GM19455 (cell line): ENCODE measurements around the gene ESCO1.

Source experiments
- ATAC-seq: cut with Tn5 transposase; IDR thresholded peaks from one replicate; pipeline ENCODE4 v1.9.1; 2021; ENCODE audit not compliant: unreplicated experiment

ESCO1 gene

GRCh38 chr18:21489919-21490495 lies 110.5 kb downstream of the ESCO1 start:
- no peak for ATAC-seq

- peak; percentile 57 for ATAC-seq
Observed at GRCh38 chr18:21489119-21489750, 111.3 kb downstream of the ESCO1 start.

GRCh38 chr18:21486905-21487437 lies 113.5 kb downstream of the ESCO1 start:
- ATAC-seq = no peak

- ATAC-seq = no peak
Observed at GRCh38 chr18:21484851-21485636, 115.5 kb downstream of the ESCO1 start.

- ATAC-seq = no peak
Observed at GRCh38 chr18:21483051-21483450, 117.5 kb downstream of the ESCO1 start.

GRCh38 chr18:21481739-21482138 lies 118.8 kb downstream of the ESCO1 start:
- ATAC-seq = no peak

GRCh38 chr18:21479721-21480120 lies 120.8 kb downstream of the ESCO1 start:
- ATAC-seq = no peak
